Subcutaneous abdominal adipose tissue (tissue), 5 donors: Measurements from ENCODE around the gene PAFAH2.

Experiments
- H3K27ac ChIP-seq: one replicate; pipeline ENCODE4 v1.7.0; 2013; ENCODE audit warnings: low read depth, mild to moderate bottlenecking, inconsistent platforms, low read length, moderate library complexity
- H3K27me3 ChIP-seq, 5 donors: one replicate each; pipeline ENCODE4 v1.7.0; 2013; ENCODE audit warnings: low read length in 5 of 5, inconsistent platforms in 1 of 5; ENCODE audit not compliant: control insufficient read depth in 5 of 5, insufficient read depth in 4 of 5
- H3K36me3 ChIP-seq, 5 donors: one replicate each; pipeline ENCODE4 v1.7.0; 2013; ENCODE audit warnings: low read length in 5 of 5; ENCODE audit not compliant: control insufficient read depth in 5 of 5, insufficient read depth in 5 of 5
- H3K4me1 ChIP-seq, 5 donors: one replicate each; pipeline ENCODE4 v1.7.0; 2013; ENCODE audit warnings: low read length in 5 of 5, mild to moderate bottlenecking in 3 of 5, moderate library complexity in 1 of 5; ENCODE audit not compliant: control insufficient read depth in 5 of 5, insufficient read depth in 5 of 5
- H3K4me3 ChIP-seq, 5 donors: one replicate each; pipeline ENCODE4 v1.7.0; 2013; ENCODE audit warnings: low read length in 5 of 5, low read depth in 1 of 5
- H3K9ac ChIP-seq, 5 donors: one replicate each; pipeline ENCODE4 v1.7.0; 2013; ENCODE audit warnings: low read length in 5 of 5, mild to moderate bottlenecking in 4 of 5, moderate library complexity in 3 of 5
- H3K9me3 ChIP-seq, 5 donors: one replicate each; pipeline ENCODE4 v1.7.0; 2013; ENCODE audit warnings: low read length in 5 of 5; ENCODE audit not compliant: control insufficient read depth in 5 of 5
- donor health status: healthy.
- donor health status: healthy.
- donor health status: healthy.
- donor health status: healthy.
- donor health status: healthy.

The PAFAH2 gene

DNA sequence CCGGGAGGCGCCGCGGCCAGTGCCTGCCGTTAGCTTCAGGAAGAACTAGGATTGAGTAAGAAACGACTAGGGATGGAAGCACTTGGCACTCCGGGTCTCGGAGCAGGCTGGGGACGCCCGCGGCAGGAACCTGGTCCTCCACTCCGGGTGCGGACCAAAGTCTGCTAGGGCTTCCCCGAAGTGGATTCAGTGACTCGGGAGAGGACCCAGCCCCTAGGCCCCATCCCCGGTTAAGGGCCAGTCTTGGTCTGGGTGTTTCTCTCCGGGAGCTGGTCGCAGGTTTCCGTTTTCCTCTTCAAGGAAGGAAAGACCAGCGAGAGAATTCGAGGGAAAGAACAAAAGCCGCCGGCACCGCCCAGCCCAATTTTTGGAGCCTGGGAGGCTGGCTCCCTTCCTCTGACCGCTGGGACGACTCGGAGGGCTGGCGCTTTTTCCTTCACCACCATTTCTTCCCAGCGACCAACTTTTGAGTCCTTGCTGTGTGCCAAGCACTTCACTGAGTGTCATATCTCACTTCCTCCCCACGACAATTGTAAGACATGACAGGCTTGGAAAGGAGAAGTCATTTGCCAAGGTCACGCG is 74.8 kb downstream of the PAFAH2 start:
- Histone ChIP-seq H3K27me3 (peaks cover 0 to 9% (median 6%) of the 10 kb centered on the region in 5 donors), H3K9ac (peak overlapping the region in 3 of 5 donors; percentile 6 to 73 (median 60)), H3K4me3 (peak overlapping the region; percentile 45 to 71 (median 68)), H3K9me3 (no peaks in the 10 kb centered on the region), H3K36me3 (no peaks in the 10 kb centered on the region), H3K27ac (peak overlapping the region; percentile 41), H3K4me1 (peaks cover 0 to 40% (median 31%) of the 10 kb centered on the region in 5 donors)

- Histone ChIP-seq H3K9ac (peak overlapping the region in 3 of 5 donors; percentile 6 to 73 (median 60)), H3K27ac (peak overlapping the region; percentile 41), H3K4me1 (peaks cover 0 to 37% (median 36%) of the 10 kb centered on the region in 5 donors), H3K4me3 (peak overlapping the region; percentile 51 to 71 (median 68)), H3K36me3 (no peaks in the 10 kb centered on the region), H3K27me3 (peaks cover 0 to 9% (median 3%) of the 10 kb centered on the region in 5 donors), H3K9me3 (no peaks in the 10 kb centered on the region)
Measured at GRCh38 chr1:25922056-25922970, 75.5 kb downstream of the PAFAH2 start.

DNA sequence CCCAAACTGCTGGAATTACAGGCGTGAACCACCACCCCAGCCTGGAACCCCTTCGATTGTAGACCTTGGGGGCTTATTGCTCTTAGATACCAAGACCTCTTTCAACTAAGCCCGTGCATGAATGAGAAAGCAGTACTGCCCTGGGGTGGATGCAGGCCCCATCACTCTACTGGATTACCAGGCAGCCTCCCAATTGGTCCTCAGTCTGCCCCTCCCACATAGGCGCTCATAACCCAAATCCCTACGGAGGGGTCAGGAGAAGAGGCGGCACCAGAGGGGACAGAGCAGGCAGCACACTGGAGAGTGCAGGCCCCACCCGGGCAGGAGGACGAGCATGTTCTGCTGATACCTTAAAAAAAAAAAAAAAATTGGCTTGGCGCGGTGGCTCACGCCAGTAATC is 79.2 kb downstream of the PAFAH2 start:
- Histone ChIP-seq H3K27me3 (peaks cover 0 to 4% (median 0%) of the 10 kb centered on the region in 5 donors), H3K9me3 (no peaks in the 10 kb centered on the region), H3K4me3 (no peak overlapping the region), H3K27ac (no peak overlapping the region), H3K9ac (no peak overlapping the region), H3K4me1 (peaks cover 0 to 28% (median 27%) of the 10 kb centered on the region in 5 donors), H3K36me3 (no peaks in the 10 kb centered on the region)

DNA sequence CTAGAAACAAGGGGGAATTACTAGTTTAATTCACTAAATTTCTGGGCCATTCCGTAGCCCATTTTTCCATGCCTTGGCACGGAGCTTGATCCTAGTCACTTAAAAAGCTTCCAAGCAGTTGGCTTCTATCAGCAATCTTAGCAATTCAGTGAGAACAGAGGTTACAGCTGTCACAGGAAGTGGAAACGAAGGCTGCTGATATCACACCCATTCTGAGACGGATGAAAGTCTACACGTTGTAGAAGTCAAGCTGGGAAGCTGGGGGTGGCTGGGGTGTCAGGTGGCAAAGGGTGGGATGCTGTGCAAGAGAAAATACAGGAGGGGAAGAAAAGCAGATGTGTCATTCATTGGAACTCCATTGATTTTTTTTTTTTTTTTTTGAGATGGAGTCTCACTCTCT is 79.9 kb downstream of the PAFAH2 start:
- Histone ChIP-seq H3K4me3 (no peak overlapping the region), H3K36me3 (no peaks in the 10 kb centered on the region), H3K9ac (no peak overlapping the region), H3K27me3 (peaks cover 0 to 4% (median 0%) of the 10 kb centered on the region in 5 donors), H3K9me3 (no peaks in the 10 kb centered on the region), H3K4me1 (peaks cover 0 to 22% (median 21%) of the 10 kb centered on the region in 5 donors), H3K27ac (no peak overlapping the region)

GRCh38 chr1:25916460-25916859 is 81.4 kb downstream of the PAFAH2 start:
- H3K4me3 ChIP-seq, result no peak overlapping the region
- no peaks in the 10 kb centered on the region for H3K9me3 ChIP-seq
- peaks cover 0 to 12% (median 10%) of the 10 kb centered on the region in 5 donors for H3K4me1 ChIP-seq
- no peak overlapping the region for H3K9ac ChIP-seq
- H3K36me3 ChIP-seq, result no peaks in the 10 kb centered on the region
- no peaks in the 10 kb centered on the region for H3K27me3 ChIP-seq
- no peak overlapping the region for H3K27ac ChIP-seq

GRCh38 chr1:25914074-25914995 is 83.5 kb downstream of the PAFAH2 start:
- no peaks in the 10 kb centered on the region for H3K27me3 ChIP-seq
- H3K9ac ChIP-seq, result no peak overlapping the region
- no peaks in the 10 kb centered on the region for H3K36me3 ChIP-seq
- no peak overlapping the region for H3K4me3 ChIP-seq
- peaks cover 0 to 12% (median 10%) of the 10 kb centered on the region in 5 donors for H3K4me1 ChIP-seq
- no peaks in the 10 kb centered on the region for H3K9me3 ChIP-seq
- H3K27ac ChIP-seq, result no peak overlapping the region

DNA sequence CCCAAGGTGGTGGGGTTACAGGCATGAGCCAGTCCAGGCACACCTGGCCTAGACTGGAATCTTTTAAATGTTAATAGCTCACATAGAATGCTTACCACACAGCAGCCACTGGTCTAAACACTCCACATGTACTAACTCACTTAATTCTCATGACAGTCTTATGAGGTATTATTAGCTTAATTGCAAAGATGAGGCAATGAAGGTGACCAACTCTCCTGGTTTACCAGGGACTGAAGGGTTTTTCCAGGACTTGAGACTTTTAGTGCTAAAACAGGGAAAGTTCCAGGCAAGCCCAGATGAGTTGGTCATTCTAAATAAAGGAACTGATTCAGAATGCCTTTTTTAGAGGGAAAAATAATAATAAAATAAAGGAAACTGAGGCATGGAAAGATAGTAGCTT is 84.7 kb downstream of the PAFAH2 start:
- Histone ChIP-seq H3K27me3 (no peaks in the 10 kb centered on the region), H3K4me3 (no peak overlapping the region), H3K36me3 (no peaks in the 10 kb centered on the region), H3K9ac (no peak overlapping the region), H3K9me3 (no peaks in the 10 kb centered on the region), H3K27ac (no peak overlapping the region), H3K4me1 (peaks cover 0 to 8% (median 6%) of the 10 kb centered on the region in 5 donors)

- Histone ChIP-seq H3K4me3 (no peak overlapping the region), H3K4me1 (no peaks in the 10 kb centered on the region), H3K27ac (no peak overlapping the region), H3K9me3 (no peaks in the 10 kb centered on the region), H3K9ac (no peak overlapping the region), H3K27me3 (no peaks in the 10 kb centered on the region), H3K36me3 (no peaks in the 10 kb centered on the region)
Measured at GRCh38 chr1:25912076-25912831, 85.6 kb downstream of the PAFAH2 start.

- H3K27ac ChIP-seq, result no peak overlapping the region
- H3K27me3 ChIP-seq, result no peaks in the 10 kb centered on the region
- H3K4me3 ChIP-seq, result no peak overlapping the region
- H3K9me3 ChIP-seq, result no peaks in the 10 kb centered on the region
- H3K4me1 ChIP-seq, result peaks cover 0 to 10% (median 7%) of the 10 kb centered on the region in 5 donors
- no peak overlapping the region for H3K9ac ChIP-seq
- H3K36me3 ChIP-seq, result no peaks in the 10 kb centered on the region
Measured at GRCh38 chr1:25911162-25911561, 86.7 kb downstream of the PAFAH2 start.
